Measurements from ENCODE around the gene AMPD1. TPM values are rescaled to one million over a fixed set of nuclear protein-coding genes. Genes with fewer than 3 reads are reported as not detected.

The AMPD1 gene
- total RNA-seq, 1 experiment from 2014 or later: not detected

DNA sequence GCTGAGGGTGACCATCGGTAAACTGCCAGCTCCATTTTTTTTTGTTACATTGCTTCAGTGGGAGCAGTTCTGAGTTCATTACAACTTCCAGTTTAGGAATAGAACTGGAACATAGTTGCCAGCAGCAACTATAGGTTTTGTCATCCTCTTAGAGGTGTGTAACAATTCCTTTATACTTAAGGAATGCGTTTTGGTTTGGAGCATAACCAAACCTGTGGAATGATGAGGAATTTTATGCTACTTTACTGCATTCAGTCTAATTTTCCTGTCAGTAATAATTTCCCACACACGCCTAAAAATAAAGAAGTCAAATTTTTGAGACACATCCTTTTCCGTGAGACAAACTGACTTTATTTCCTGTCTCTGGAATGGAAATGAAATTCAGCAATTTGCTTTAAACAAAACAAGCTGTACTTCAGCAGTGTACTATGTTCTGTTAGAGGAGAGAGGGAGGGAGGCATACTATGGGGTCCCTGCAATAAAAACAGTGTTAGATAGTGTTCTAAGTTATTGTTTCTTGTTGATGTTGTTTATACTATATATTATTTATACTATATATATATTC, 4.8 kb upstream of the AMPD1 start:
- no peak for DNase-seq (ENCODE audit: low spot score)

DNA sequence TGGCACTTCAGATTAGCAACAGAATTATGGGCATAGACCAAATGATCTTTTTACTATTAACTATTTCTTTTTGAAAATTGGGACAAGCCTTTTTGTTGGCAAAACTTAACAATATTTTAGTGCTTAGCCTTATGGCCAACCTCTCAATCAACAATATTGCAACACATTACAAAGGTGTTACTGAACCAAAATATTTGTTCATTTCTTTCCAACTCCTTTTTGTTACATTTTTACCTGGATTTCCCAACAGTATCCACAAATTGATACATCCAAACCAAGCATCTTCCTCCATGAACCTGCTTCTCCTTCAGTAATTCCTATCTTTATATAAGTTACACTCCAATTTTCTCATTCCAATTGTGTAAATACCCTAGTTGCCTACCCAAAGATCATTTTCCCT, 1.5 kb upstream of the AMPD1 start:
- no peak for DNase-seq (ENCODE audit: low spot score)

DNA sequence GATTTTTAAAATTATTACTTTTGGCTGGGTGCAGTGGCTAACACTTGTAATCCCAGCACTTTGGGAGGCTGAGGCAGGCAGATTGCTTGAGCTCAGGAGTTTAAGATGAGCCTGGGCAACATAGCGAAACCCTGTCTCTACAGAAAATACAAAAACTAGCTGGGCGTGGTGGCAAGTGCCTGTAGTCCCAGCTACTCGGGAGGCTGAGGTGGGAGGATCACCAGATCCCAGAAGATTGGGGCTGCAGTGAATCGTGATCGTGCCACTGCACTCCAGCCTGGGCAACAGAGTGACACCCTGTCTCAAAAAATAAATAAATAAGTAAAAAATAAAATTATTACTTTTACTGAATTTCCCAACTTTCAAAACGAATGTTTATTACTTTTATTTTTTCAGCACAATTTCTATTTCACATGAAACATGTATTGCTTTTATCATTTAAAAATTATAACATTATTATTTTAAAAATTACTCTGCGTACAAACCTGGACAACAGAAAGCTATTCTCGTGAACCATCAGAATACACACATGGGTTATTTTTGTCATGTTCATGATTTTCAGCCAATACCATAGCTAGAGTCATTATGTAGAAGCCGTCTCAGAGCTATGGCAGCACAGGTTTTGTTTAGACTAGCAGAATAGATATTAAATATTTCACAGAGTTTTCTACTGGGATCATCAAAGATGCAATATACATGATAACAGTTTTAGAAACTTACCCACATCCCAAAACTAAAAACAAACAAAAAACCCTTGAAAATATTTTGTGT, 621 bp downstream of the AMPD1 start:
- no peak for DNase-seq (ENCODE audit: low spot score)

DNA sequence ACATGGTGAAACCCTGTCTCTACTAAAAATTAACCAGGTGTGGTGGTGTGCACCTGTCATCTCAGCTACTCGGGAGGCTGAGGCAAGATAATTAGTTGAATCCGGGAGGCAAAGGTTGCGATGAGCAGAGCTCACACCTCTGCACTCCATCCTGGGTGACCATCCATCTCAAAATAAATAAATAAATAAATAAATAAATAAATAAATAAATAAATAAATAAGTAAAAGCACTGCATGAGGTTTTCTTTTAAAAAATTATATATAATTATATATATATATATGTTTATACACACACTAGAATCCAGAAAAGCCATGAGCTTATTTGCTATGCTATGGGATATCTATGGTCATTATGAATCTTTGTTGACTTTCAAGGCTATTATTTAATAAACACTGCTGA, 2.4 kb downstream of the AMPD1 start:
- no peak for DNase-seq (ENCODE audit: low spot score)

DNA sequence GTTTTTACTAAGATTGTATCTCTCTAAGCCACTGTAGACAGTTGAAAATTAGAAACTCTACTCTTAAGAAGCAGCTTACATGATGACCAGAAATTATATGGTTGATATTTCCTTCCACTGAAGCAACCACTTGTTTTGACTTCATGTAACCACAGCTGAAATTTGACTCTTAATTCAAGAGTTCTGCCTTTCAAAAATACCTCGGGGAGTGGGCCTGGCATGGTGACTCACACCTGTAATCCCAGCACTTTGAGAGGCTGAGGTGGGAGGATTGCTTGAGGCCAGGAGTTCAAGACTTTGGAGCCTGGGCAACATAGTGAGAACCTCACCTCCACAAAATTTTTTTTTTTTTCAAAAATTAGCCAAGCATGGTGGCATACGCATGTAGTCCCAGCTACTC, 4.3 kb downstream of the AMPD1 start:
- DNase-seq (ENCODE audit: low spot score): no peak

DNA sequence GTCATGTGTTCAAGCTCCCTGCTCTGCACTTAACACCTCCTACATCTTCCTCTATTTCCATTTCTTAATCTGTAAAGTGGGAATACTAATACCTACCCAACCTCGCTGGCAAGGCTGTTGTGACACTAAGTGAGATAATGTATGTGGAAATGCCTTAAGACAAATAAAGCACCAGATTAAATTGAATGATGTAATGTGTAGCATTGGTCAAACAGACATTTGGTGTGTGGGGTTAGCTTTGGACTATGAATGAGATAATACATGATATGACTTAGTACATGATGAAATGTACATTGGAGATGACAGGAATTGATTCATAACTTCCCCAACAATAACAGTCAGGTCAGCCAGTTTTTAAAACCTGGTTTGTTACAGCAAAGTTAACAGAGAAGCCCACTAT, 5.2 kb downstream of the AMPD1 start:
- DNase-seq (ENCODE audit: low spot score): no peak

DNA sequence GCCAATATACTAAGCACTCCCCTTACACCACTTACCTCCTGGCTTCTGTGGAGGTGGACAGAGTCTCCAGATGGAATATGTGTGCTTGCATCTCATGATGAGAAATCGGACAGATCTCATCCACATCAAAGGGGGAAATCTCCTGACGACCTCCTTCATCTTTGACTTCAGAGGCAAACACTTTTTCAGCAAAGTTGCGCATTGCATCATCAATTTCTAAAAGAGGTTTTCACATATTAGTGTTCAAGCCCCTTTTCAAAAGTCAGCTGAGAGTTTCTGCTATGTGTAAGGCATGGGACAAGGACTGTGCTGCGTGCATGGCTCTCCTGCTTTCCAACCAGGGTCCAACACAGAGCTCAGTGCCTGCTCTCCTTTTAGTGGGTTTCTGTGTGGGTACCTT, 6.8 kb downstream of the AMPD1 start:
- no peak for DNase-seq (ENCODE audit: low spot score)

DNA sequence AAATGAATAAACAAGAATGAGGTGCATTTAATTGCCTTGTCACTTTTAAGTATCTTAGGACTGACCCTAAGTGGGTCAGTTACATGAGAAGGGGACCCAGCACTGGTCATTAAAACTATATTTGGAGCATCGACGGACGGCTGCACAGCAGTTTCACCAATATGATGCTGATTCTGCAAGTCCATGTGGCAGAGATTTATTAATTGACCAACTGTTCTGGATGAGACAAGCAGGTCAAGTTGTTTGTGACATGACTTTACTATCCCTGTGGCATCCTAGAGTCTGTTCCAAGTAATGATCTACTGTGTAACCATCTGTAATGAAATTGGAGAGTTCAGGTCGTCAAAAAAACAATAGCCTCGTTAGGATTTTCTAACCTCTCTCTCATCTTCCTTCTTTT, 9.5 kb downstream of the AMPD1 start:
- no peak for DNase-seq (ENCODE audit: low spot score)

DNA sequence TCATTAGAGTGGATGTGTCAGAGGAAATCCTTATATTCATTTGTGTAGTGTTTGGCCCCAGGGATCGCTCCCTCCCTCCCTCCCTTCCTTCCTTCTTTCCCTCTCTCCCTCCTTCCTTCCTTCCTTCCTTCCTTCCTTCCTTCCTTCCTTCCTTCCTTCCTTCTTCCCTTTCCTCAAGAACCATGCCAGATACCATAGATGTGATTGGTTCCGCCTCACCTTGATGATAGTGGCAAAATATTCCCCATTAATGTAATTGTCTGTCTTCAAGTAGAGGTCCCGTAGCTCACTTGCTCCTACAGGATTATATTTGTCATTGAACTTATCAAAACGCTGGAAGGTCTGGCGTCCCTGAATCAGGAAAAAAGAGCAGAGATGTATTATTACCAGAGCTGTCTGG, 17.7 kb downstream of the AMPD1 start:
- DNase-seq (ENCODE audit: low spot score): no peak

DNA sequence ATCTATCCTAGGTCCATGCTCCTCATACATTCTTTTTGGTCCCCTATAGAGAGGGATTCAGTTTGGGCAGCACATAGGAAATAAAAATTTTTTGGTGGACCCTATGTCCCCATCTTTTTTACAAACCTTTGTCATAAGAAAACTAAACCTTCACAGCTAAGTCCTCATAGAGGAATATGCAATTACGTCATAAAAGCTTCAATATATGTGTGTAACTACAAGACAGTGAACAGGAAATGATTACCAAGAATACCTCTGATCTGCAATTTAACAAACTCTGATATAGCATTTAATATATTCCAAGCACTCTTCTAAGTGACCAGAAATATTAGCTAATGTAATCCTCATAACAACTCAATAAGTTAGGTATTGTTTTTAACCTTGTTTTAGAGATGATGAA, 19.2 kb downstream of the AMPD1 start:
- DNase-seq (ENCODE audit: low spot score): no peak

DNA sequence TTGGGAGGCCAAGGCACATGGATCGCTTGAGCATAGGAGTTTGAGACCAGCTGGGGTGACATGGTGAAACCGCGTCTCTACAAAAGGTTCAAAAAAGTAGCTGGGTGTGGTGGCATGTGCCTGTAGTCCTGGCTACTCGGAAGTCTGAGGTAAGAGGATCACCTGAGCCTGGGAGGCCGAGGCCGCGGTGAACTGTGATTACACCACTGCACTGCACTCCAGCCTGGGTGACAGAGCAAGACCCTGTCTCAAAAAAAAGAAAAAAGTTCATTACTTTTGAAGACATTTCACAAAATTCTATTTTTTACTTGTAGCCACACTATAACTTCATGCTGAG, 23.4 kb downstream of the AMPD1 start:
- no peak for DNase-seq (ENCODE audit: low spot score)

DNA sequence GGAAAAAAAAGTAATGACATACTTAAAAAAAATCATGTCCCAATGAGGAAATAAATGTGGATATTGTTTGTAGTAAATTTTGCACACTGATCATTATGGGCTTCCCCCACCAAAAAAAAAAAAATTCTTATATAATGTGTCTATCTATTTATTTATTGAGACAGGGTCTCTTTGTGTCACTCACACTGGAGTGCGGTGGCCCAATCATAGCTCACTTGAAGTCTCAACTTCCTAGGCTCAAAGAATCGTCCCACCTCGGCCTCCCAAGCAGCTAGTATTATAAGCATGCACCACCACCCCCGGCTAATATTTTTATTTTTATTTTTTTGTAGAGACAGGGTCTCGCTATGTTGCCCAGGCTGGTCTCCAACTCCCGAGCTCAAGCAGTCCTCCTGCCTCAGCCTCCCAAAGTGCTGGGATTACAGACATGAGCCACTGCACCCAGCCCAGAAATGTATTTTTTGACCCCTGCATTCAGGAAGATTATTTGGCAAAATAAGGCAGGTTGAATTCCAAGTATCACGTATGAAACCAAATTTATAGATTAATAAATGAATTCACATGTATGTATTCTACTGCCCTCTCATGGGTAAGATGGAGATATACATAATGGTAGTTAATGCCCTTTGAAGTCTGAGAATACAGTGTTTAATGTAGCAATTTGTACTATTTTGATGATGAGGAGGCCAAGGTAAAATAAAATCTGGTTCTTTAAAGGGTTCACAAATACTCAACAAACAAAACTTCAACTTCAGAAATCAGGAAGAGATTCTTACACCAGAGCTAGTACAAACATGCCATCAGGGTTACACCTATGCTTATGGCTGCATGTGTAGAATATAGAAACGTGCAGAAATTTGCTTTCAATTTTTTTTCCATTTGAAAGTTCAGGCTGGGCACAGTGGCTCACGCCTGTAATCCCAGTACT, 24.1 kb downstream of the AMPD1 start:
- DNase-seq (ENCODE audit: low spot score): peak; percentile 22

DNA sequence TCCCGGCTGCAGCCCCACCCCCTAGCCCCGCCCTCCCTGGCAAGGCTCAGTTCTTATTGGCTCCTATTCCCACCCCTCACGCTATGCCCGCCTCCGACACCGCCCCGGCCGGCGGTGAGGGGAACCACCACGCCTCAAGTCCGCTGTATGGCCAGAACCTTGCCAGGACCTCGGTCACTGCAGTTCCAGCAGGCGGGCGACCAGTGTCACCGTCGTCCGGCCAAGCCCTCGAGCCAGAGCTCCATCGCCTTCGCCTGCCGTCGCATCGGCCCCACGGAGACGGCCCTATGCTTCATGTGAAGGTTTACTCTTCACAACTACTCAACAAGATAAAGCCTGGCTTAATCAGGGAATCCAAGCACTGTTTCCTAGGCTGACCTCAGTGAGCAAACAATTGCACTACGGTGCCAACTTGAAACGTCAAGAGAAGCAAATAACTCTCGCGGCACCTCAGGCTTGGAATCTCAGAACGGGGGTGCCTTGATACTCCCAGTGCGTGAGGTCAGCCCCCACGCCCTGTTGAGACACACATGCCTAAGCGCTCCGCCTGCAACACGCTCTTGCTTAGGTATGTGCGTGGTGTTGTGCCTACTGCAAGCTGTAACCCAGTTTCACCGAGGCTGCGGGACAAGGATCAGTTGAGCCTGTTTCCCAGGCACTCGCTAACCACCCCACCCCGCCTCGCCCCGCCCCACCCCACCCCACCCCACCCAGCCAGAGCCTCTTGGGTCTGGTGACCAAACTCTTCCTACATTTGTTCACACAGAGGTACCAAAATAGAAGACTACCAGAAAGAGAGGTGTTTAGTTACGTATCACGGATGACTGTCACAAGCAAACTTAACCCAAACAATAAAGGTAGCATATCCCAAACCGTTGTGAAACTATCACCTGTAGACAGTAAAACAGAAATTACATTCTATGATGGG, 25.0 kb downstream of the AMPD1 start:
- DNase-seq (ENCODE audit: low spot score): peak; percentile 79

DNA sequence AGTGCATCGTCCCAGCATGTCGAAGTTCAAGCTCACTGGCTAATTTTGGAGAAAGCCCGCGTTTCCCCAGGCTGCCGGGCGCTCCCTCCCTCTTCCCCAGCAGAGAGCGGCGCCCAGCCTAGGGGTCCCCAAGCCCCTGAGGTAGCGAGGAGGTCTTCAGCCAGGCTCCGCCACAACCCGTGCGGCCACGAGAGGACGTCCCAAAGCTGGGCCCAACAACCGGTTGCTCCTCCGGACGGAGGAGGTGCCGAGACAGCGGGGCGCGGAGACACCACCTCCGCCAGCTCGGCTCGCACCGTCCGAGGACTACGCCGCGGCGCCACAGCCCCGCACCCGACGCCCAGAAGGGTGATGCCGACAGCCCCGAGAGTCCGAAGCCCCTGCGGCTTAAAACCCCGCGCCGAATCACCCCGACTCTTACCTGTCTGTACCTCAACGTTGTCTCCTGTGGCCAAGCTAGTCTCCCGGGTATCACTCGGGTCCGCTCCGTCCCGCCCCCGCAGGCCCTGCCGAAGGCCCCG, 25.7 kb downstream of the AMPD1 start, which contains the start of gene DENND2C:
Gene DENND2C, minus strand, starts transcription at position 488 of the 521 bp plus-strand sequence. CDS start 44,065 bp downstream, outside the sequence.
- peak; percentile 1 for DNase-seq (ENCODE audit: low spot score)

DNA sequence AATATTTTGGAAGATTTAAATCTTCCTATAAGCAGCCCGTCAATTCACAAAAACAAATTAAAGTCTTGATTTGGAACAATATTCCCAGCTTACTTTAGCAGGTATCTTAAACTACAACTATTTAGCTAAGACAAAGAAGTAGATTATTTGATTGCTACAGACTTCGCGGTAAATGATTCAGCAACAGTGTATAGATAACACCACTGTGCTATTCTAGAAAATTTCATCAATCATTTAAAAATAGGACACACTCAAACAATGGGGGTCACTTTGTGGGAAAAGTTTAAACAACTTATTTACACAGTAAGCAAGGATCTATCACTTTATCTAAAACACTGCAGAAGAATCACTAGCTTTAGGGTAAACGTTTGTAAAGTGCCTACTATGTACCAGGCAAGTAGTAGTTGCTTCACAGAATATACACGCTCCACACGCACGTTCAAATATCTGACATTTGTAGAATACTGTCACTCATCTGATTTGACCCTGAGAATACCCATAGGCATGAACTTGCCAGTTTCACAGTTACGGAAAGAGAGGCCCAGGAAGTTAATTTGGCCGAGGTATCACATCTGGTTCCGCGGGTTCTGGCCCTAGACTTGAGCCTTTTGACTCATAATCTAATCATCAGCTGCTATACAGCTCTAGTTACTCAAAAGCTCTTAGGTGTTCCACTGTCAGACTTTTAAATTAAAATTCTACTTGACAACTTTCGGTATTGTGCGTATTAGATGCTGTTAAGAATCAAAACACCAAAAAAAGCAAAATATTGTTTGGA, 26.4 kb downstream of the AMPD1 start:
- no peak for DNase-seq (ENCODE audit: low spot score)

DNA sequence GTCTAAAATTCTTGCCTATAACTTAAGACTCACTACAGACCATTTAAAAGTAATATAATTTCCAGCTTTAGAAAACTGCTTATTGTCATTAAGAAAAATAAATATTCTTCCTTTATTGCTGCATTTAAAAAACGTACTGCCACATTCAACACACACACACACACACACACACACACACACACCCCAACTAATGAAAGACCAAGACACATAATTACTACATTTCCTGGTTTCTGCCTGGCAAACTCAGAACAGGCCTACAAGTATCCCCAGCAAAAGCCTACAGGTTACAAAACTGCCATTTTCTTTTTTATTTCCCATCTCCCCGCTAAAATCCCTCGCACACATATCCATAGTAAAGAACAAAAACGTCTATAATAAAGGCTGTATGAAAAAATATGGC, 27.0 kb downstream of the AMPD1 start:
- no peak for DNase-seq (ENCODE audit: low spot score)

DNA sequence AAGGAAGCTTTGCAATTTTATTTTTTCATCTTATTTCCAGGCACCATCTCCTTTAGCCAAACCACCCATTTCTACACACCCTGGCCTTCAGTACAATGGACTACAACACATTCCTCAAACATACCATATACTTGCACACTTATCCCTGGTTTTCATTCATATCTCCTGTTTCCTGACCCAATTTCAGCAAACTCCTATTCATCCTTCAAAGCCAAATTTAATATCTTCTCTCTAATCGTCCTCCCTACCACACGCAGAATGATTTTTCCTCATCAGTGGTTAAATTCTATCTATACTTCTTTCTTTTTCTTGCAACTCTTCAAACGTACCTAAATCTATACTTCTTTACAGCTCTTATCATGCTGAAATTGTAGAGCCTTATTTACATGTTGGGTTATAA, 28.4 kb downstream of the AMPD1 start:
- DNase-seq (ENCODE audit: low spot score): no peak

DNA sequence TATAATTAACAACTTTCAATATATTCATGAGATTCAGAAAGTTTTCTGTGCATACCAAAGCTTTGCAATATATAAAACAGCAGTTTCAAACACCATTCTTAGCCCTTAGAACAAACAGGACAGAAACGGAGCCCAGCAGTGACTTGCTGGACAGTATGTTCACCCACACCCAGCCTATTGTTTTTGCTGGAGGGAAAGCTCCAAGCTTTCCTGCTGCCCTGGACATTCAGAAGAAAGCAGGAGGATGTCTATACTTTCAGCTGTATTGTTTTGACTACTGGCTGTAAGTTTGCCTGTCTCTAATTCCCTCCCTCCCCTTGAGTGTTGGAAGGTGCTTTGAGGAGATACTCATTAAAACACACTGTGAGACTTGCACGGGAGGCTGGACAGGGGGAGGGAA, 35.1 kb downstream of the AMPD1 start:
- no peak for DNase-seq (ENCODE audit: low spot score)

DNA sequence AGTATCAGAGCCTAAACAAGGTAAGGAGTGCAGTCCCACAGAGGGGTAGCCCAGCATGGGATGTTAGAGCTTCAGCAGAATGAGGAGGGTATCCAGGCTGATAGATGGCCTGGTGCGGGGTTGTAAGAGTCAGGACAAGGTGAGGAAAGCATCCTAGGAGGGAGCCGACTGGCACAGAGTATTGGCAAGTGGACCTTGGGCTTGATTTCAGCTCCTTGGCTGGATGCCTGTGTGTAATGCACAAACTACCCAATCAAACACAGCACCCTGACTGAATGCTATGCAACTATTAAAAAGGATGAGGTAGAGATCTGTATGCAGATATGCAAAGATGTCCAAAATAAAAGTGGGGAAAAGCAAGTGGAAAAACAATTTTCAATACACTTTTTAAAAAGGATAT, 43.5 kb downstream of the AMPD1 start:
- no peak for DNase-seq (ENCODE audit: low spot score)

DNA sequence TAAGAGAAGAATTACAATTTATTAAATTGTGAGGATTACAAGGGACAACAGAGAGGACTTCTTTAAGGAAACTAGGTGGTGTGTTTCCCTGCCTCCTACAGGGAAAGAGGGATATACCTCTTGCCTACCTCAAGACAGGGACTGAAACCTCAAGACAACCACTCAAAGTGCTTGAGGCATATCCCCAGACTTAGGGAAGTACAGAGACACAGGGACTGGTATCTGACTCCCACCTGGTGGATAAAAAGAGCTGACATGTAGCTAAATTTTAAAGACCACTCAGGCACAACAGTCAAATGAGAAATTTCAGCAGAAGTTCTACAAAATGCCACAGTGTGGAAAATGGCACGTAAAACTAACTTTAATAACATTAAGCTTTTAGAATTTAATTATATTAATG, 46.8 kb downstream of the AMPD1 start:
- DNase-seq (ENCODE audit: low spot score): no peak
